Natural killer cell (primary cell): ENCODE results near the gene FAM184A. TPM values are rescaled to one million over a fixed set of nuclear protein-coding genes. Genes with fewer than 3 reads are reported as not detected.

Experiments used
- ATAC-seq, 3 donors: fragments of 150-1000 bp in 2 of 3; fragments of 200-7000 bp in 1 of 3; cut with Tn5 transposase; 1 replicate in 1 of 3; 2 replicates in 2 of 3; pipeline ENCODE4 v1.10.0; 2021; ENCODE audit warnings: mild to moderate bottlenecking in 2 of 3, moderate library complexity in 2 of 3
- DNase-seq, 2 donors: peaks; one replicate each; pipeline versions ENCODE4 v3.0.0 to v3.0.0-alpha.2; 2013 to 2021; ENCODE audit warnings: mixed read lengths in 1 of 2
- H3K27ac ChIP-seq: one replicate; pipeline ENCODE4 v1.5.1; 2013; ENCODE audit warnings: mild to moderate bottlenecking, low read length
- H3K27me3 ChIP-seq: one replicate; pipeline ENCODE4 v1.6.1; 2013; ENCODE audit warnings: low read length; ENCODE audit not compliant: control insufficient read depth, insufficient read depth
- H3K36me3 ChIP-seq: one replicate; pipeline ENCODE4 v1.6.1; 2013; ENCODE audit warnings: low read length; ENCODE audit not compliant: control insufficient read depth, insufficient read depth
- H3K4me1 ChIP-seq: one replicate; pipeline ENCODE4 v1.6.1; 2013; ENCODE audit warnings: low read length; ENCODE audit not compliant: control insufficient read depth, insufficient read depth
- H3K4me3 ChIP-seq: one replicate; pipeline ENCODE4 v1.5.1; 2013; ENCODE audit warnings: low read length
- H3K9me3 ChIP-seq: one replicate; pipeline ENCODE4 v1.6.1; 2013; ENCODE audit warnings: low read length; ENCODE audit not compliant: control insufficient read depth, insufficient read depth
- H3K27ac Mint-ChIP-seq, 2 donors: one replicate each; pipeline ENCODE4 v1.8.0; 2022; ENCODE audit warnings: mild to moderate bottlenecking in 2 of 2, mixed read lengths in 2 of 2, moderate library complexity in 1 of 2
- H3K27me3 Mint-ChIP-seq, 2 donors: one replicate each; pipeline ENCODE4 v1.8.0; 2022; ENCODE audit warnings: low read depth in 2 of 2, mixed read lengths in 2 of 2
- H3K36me3 Mint-ChIP-seq: one replicate; pipeline ENCODE4 v1.8.0; 2022; ENCODE audit warnings: mixed read lengths
- H3K4me1 Mint-ChIP-seq, 2 donors: one replicate each; pipeline ENCODE4 v1.8.0; 2022; ENCODE audit warnings: mixed read lengths in 2 of 2
- H3K4me3 Mint-ChIP-seq: one replicate; pipeline ENCODE4 v1.8.0; 2022; ENCODE audit warnings: mild to moderate bottlenecking, moderate library complexity, mixed read lengths
- H3K9me3 Mint-ChIP-seq, 2 donors: one replicate each; pipeline ENCODE4 v1.8.0; 2022; ENCODE audit warnings: mixed read lengths in 2 of 2
- WGBS: methylation state at CpG from one replicate; pipeline ENCODE4 v1.1.7; 2013; ENCODE audit warnings: missing lambda C conversion rate; ENCODE audit not compliant: insufficient coverage; 5-methylcytosine and 5-hydroxymethylcytosine counted together
- intact Hi-C: fragments of 100-400 bp; cut with micrococcal nuclease; formaldehyde crosslinking; loops from one replicate; pipeline ENCODE4 v1.14.2; 2022
- total RNA-seq, 4 donors: library from RNA; stranded (reverse); fragments of 120-200 nt in 1 of 4; gene quantifications; one replicate each; pipeline versions ENCODE4 v1.2.3 to v1.2.4, GENCODE V29; 2013 to 2022
- TF ChIP-seq, protein P1 (sequence below): fragments of 200-600 bp; IDR thresholded peaks from one replicate; pipeline ENCODE4 v1.8.0; 2022; ENCODE audit warnings: antibody characterized with exemption

FAM184A gene
- total RNA-seq, 3 donors from 2014 or later (not counting 1 experiment from before 2014, with no cell fraction given): 0.09 to 0.40 (median 0.20) TPM

DNA sequence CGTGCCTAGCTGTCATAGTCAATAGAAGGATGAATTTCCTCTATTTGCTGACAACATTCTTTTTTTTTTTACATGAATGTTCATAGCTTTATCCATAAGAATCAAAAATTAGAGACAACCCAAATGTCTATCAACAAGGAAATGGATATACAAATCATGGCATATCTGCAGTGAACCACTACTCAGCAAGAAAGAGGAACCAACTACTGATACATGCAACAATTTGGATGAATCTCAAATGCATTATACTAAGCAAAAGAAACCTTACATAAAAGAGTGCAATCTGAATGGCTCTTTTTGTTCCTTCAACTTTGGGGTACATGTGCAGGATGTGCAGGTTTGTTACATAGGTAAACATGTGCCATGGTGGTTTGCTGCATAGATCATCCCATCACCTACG is 125.8 kb downstream of the FAM184A start:
- TF ChIP-seq, protein P1, sequence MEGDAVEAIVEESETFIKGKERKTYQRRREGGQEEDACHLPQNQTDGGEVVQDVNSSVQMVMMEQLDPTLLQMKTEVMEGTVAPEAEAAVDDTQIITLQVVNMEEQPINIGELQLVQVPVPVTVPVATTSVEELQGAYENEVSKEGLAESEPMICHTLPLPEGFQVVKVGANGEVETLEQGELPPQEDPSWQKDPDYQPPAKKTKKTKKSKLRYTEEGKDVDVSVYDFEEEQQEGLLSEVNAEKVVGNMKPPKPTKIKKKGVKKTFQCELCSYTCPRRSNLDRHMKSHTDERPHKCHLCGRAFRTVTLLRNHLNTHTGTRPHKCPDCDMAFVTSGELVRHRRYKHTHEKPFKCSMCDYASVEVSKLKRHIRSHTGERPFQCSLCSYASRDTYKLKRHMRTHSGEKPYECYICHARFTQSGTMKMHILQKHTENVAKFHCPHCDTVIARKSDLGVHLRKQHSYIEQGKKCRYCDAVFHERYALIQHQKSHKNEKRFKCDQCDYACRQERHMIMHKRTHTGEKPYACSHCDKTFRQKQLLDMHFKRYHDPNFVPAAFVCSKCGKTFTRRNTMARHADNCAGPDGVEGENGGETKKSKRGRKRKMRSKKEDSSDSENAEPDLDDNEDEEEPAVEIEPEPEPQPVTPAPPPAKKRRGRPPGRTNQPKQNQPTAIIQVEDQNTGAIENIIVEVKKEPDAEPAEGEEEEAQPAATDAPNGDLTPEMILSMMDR: no peak
- Mint-ChIP-seq H3K27me3 (peaks cover 0 to 3% of the 10 kb centered on the region in 2 donors), H3K4me3 (no peak overlapping the region), H3K4me1 (no peaks in the 10 kb centered on the region), H3K36me3 (no peaks in the 10 kb centered on the region), H3K9me3 (peaks cover 0 to 3% of the 10 kb centered on the region in 2 donors), H3K27ac (no peak overlapping the region)
- Histone ChIP-seq H3K4me3 (no peak overlapping the region), H3K9me3 (no peaks in the 10 kb centered on the region), H3K36me3 (no peaks in the 10 kb centered on the region), H3K27ac (no peak overlapping the region), H3K4me1 (no peaks in the 10 kb centered on the region), H3K27me3 (no peaks in the 10 kb centered on the region)
- WGBS: 93% methylated on average over 2 of the region's 2 CpGs
- intact Hi-C loops: no loop called here
- no peak for DNase-seq
- ATAC-seq: no peak

- TF ChIP-seq, protein P1: no peak
- Histone ChIP-seq H3K4me3 (no peak overlapping the region), H3K27ac (no peak overlapping the region), H3K4me1 (no peaks in the 10 kb centered on the region), H3K9me3 (peaks cover 8% of the 10 kb centered on the region), H3K27me3 (no peaks in the 10 kb centered on the region), H3K36me3 (no peaks in the 10 kb centered on the region)
- peaks cover 4 to 28% of the 10 kb centered on the region in 2 donors for H3K9me3 Mint-ChIP-seq
- H3K4me3 Mint-ChIP-seq: no peak overlapping the region
- DNase-seq (no peak), ATAC-seq (no peak)
- intact Hi-C loops: no loop called here
- no peak overlapping the region for H3K27ac Mint-ChIP-seq
- H3K36me3 Mint-ChIP-seq: peaks cover 31% of the 10 kb centered on the region
- peaks cover 0 to 6% of the 10 kb centered on the region in 2 donors for H3K27me3 Mint-ChIP-seq
- no peaks in the 10 kb centered on the region for H3K4me1 Mint-ChIP-seq
Measured at GRCh38 chr6:118945217-118945616, 133.2 kb downstream of the FAM184A start.

GRCh38 chr6:118940770-118941169 is 137.7 kb downstream of the FAM184A start:
- no peaks in the 10 kb centered on the region for H3K36me3 ChIP-seq
- H3K4me1 Mint-ChIP-seq: peaks cover 8% of the 10 kb centered on the region in 2 donors
- no peak overlapping the region for H3K4me3 Mint-ChIP-seq
- H3K36me3 Mint-ChIP-seq: peaks cover 30% of the 10 kb centered on the region
- H3K9me3 Mint-ChIP-seq: peaks cover 4 to 19% of the 10 kb centered on the region in 2 donors
- TF ChIP-seq, protein P1: no peak
- DNase-seq: no peak
- 88% methylated on average over 2 of the region's 2 CpGs for WGBS
- peaks cover 4% of the 10 kb centered on the region for H3K9me3 ChIP-seq
- H3K27me3 Mint-ChIP-seq: no peaks in the 10 kb centered on the region
- no peak for ATAC-seq
- H3K4me3 ChIP-seq: no peak overlapping the region
- H3K27ac Mint-ChIP-seq: no peak overlapping the region
- no peak overlapping the region for H3K27ac ChIP-seq
- no peaks in the 10 kb centered on the region for H3K4me1 ChIP-seq
- intact Hi-C loops: no loop called here
- no peaks in the 10 kb centered on the region for H3K27me3 ChIP-seq

GRCh38 chr6:118939683-118940082 is 138.8 kb downstream of the FAM184A start:
- no peaks in the 10 kb centered on the region for H3K27me3 ChIP-seq
- Mint-ChIP-seq H3K27me3 (no peaks in the 10 kb centered on the region), H3K36me3 (peaks cover 20% of the 10 kb centered on the region), H3K9me3 (peaks cover 2 to 11% of the 10 kb centered on the region in 2 donors), H3K4me1 (peaks cover 17 to 19% of the 10 kb centered on the region in 2 donors), H3K4me3 (no peak overlapping the region), H3K27ac (no peak overlapping the region)
- H3K9me3 ChIP-seq: peaks cover under 1% of the 10 kb centered on the region
- intact Hi-C loops: no loop called here
- H3K4me3 ChIP-seq: no peak overlapping the region
- H3K27ac ChIP-seq: no peak overlapping the region
- WGBS: 95% methylated on average over 1 of the region's 1 CpG
- no peaks in the 10 kb centered on the region for H3K4me1 ChIP-seq
- TF ChIP-seq, protein P1: no peak
- no peak for ATAC-seq
- no peaks in the 10 kb centered on the region for H3K36me3 ChIP-seq
- no peak for DNase-seq
